CD4-positive, alpha-beta T cell treated with Interleukin-15 for 4 hours (primary cell): ENCODE measurements around the gene PPFIBP1.

Source experiments
- DNase-seq: peaks from one replicate; pipeline ENCODE4 v3.0.0-alpha.2; 2020; ENCODE audit warnings: low spot score

The PPFIBP1 gene

DNA sequence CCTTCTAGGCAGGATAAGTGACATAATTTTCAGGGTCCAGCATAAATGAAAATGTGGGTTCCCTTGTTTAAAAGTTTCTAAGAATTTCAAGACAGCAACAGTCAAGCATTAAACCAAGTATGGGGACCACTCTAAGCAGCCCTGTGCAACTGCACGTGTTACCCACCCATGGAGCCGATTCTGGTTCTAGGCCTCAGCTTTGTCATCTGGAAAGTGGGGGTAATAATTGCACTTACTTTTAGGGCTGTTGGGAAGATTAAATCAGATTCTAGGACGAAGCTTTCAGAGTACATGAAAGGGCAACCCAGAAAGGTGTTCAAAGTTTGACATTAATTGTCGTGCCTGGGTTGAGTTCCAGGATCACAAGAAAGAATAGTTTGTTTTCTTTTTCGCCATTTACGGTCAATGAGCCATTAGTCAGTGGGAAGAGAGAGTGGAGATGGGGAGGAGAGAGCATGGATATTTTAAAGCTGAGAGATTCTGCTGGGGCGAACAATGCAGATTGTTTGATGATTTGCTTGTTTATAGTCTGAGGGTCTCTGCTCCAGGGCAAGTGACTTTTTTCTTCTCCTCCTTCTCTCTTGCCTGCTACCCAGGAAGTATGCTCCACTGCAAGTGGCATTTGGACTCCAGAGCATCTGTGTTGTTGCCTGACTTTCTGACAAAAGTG, 10.7 kb upstream of the PPFIBP1 start:
- DNase-seq, result no peak

DNA sequence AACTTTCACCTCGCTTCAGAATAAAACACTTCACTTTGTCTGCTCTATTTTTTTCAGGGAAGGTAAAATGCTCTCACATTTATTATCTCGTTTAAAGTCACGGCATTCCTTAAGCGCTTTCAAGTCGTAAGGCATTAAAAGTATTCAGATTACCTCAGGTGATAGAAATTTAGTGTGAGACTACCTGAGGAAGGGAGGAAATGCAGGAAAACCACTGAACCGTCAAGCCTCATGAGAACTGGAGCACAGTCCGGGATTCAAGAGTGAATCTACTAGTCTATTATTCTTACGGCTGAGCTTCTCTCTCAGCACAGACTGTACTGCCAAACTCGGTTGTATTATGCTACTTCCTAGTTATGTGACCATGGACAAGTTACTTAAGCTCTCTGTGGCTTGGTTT, 8.3 kb upstream of the PPFIBP1 start:
- DNase-seq, result no peak

DNA sequence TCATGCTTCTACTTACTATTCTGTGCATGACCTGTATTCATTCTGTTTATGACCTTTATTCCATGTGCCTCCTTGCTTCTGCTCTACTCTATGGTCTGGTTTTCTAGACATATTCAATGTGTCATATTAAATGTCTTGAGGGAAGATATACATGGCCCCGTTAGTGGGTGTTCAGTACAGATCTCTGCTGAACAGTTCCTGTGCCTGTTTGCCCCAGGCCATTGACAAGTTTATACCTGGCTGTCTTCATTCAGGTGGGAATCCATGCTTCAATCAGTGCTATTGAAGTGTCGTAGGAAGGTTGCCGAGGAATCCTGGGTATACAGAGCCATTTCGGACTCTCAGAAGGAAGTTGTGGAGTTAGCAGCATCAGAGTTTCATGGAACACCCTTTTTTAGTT, 7.4 kb upstream of the PPFIBP1 start:
- DNase-seq, result no peak

DNA sequence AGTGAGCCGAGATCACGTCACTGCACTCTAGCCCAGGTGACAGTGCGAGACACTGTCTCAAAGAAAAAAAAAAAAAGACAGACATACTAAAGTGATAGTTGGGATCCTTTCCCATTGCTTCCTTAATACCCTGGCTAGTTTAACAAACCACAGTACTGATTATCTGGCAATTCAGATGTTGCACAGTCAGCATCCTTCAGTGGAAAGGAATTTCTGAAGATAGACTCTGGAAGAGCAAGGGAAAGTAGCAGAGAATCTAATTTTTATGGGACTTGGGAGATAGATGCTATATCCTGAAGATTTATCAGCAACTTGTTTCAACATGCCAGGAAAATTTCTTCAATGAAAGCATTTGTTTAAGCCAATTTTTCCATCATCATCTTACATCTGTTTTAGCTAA, 6.5 kb upstream of the PPFIBP1 start:
- DNase-seq, result no peak

DNA sequence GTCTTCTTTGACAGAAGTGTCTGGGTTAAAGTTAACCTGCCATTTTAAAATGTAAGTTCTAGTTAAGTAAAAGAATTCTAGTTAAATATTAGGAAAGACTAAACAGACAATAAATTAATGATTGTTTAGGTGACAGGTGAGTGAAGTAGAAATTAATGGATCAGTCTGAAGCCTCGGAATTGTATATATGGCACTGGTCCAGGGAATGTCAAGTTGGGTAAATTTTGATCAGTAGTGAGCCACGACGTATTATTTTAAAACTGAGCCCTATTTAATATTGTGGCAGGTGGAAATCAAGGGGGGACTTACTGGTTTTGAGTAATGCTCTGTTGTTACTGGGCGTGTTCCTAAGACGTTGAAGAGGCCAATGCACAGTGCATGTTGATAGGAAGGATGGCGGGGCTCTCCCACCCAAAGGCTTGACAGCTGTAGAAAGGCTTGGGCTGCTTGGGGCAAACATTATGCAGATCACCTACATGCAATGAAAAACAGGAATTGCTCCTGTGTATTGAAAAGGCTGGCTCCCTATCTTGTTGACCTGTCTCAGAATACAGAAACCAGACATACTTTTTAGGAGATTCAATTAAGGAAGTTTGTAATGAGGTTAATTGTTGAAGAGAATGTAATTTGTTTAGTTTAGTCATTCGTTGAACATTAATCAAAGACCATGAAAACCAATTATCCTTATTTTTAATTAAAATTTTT, 5.9 kb upstream of the PPFIBP1 start:
- DNase-seq, result no peak

DNA sequence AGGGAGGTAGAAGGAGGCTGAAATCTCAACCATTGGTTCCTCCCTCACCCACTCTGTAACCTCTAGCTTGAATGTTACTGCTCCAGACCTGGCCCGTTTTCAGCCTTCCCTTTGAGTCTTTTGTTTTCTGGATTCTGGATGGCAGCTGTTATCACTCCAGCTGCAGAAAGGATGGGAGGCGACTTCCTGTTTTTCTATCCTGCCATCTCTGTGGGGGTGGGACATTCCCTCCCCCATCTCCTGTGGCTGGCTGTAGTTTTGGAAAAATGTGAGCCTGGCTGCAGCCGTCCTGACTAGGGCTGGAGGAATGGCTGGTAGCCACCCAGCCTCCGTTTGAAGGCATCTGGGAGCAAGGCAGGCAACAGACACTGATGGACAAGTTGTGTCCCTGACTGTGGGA, 2.9 kb upstream of the PPFIBP1 start:
- no peak for DNase-seq

DNA sequence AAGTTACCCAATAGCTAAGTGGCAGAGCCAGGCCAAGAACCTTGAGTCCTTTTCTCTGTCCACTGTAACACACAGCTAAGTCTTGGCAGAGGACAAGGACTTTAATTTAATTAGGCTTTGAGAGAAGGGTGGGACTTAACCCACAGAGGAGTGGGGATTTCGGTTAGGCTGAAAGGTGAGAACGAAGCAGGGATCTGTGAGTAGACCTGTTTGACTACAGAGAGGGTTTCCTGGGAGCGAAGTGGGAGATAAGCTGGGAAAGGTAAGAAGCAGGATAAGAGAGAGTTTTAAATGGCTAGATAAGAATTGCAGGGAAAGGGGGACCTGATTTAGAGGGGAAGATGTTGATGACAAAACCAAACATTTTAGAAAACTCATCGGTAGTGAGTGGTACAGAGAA, 2.0 kb upstream of the PPFIBP1 start:
- DNase-seq, result no peak

DNA sequence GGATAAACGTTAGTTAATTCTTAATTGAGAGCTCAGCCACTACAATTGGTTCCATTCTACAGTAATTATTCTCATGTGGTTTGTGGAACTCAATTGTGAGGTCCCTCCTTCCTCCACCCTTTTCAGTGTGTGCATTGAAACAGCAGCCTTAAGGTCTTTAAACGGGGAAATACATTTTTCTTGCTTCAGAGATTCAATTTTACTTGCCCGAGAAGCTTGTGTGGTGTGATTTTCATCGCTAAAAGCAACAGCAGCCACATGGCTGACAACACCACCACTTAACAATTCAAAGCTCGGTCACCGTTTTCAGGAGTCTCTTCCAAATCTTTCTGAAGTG, 733 bp upstream of the PPFIBP1 start:
- peak; percentile 10 for DNase-seq

DNA sequence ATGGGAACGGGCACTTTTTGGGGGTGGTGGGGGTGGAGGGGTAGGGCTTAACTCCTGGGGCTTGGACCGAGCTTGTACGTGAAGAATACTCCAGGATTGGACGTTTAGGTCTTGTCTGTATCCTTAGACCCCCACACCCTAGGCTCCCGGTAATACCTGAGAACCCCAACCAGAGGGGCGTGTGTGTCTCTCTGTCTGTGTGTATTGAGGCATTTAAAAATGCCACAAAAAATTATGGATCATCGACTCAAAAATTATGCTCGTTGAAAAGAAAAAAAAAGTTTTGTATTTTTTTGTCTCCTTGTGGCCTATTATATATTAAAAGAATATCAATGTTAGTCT, 459 bp downstream of the PPFIBP1 start:
- no peak for DNase-seq

DNA sequence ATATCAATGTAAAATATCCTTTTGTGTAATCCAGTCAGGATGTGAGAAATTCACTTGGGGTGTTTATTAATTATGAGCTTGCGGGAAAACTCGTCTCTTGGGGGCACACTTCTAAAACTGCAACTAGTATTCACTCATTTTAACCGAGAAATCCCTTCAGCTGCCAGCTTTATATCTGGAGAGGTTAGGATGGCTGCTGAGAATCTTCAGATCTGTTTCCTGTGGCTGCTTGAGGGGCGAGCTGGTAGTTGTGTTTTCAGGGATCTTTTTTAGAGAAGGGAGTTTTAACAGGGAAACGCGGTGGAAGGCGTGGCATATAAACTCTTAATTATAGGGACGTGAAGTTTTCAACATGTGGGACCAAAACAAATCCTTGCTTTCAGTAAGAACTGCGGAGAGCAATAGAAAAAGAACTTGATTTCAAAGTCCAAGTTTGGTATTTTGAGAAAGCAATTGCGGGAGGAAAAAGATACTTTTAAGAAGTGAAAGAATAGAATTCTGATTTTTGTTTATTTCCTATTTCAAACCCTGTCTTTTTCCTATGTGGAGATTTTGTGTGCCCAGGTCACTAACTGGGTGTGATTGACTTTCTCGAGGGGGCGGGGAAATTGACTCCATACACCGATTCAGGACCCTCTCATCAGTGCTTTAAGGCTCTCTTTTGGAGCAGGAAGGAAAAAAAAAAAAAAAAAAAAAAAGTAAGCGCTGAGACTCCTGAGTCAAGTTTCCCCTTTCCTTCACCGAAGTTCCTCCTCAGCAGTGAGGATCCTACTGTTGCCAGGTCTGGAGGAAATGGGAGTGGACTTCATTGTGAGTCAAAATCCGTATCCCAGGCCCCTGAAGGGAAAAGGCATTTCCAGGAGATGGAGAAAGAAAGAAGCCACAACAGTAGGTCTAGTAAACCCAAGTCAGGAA, 1.1 kb downstream of the PPFIBP1 start:
- DNase-seq, result no peak

DNA sequence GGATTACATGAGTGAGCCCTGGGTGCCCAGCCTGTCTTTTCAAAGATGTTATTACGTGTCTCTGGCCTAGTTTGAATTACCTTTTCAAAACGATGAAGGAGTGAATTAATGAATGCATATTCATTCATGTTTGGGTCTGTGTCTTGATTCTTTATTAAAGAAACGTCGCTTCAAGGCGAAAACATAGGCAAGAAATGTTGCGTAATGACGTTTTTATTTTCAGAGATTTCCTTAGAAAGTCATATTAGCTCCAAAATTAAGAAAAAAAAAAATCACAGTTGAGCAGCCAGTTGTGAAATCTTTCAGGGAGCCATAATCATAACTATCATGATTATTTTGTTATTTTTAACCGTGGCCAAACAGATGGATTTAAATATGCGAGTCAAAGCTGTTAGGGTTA, 3.5 kb downstream of the PPFIBP1 start:
- no peak for DNase-seq

DNA sequence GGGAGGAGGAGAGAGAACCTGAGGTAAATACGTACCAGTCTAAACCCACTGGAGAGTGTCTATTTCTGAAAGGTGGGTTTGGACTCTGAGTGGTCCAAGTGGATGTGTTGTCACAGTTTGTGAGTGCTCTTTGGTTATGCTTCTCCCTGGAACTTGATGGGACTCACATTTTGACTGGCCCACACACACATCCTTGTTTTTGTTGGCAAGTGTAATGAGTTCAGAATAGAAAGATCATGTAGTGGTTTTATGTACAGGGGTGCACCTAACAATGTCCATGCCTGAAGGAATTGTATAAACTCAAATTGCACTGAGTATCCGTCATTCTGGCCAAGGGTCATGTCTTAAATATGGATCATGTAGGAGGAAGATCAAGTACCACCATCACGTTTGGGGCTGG, 4.8 kb downstream of the PPFIBP1 start:
- DNase-seq, result no peak

DNA sequence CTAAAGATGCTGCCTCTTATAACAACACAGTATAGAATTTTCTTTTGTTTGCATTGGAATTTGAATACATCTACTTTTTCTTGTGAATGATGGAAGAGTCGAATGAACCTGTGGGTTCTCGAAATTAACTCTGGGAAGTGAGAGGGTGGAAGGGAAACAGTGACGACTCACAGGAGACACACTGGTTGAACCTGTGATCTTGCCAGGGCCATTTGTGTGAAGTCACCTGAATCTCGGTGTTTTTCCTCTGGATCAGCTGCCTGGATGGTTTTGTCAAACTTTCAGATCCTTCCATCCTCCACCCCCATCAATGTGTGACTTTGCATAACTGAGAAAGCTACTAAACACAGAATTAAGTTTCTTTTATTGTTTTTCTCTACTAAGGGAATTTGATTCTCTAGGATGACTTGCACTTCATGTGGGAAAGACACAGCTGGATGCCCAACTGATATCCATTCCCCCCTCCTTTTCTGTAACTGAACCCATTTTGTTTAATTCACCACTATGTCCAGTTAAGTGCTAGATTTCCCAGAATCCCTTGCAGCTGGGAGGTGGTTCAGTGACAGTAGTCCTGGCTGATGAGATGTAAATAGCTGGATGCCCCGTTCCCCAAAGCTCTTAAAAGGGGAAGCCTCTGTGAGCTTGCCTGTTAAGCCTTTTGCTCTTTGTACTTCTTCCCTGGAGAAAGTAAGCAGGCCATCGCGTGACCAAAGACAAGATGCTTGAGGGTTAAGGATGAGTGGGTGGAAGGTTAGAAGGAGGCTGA, 6.3 kb downstream of the PPFIBP1 start:
- DNase-seq, result no peak

DNA sequence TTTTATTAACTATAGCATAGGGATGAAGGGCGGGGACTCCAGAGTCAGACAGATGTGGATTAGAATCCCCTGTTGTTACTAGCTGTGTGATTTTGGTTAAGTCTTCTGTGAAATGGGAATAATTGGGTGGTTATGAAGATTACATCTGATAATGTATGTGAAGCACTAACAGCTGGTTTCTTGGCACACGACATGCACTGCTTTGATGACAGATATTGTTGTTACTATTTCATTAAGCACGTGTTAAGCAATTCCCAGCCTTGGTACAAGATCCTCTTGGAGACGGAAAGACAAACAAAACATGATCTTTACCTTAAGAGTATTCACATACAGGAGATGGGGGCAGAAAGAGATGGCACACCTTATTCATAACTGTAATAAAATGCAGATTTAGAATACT, 7.9 kb downstream of the PPFIBP1 start:
- DNase-seq, result no peak

DNA sequence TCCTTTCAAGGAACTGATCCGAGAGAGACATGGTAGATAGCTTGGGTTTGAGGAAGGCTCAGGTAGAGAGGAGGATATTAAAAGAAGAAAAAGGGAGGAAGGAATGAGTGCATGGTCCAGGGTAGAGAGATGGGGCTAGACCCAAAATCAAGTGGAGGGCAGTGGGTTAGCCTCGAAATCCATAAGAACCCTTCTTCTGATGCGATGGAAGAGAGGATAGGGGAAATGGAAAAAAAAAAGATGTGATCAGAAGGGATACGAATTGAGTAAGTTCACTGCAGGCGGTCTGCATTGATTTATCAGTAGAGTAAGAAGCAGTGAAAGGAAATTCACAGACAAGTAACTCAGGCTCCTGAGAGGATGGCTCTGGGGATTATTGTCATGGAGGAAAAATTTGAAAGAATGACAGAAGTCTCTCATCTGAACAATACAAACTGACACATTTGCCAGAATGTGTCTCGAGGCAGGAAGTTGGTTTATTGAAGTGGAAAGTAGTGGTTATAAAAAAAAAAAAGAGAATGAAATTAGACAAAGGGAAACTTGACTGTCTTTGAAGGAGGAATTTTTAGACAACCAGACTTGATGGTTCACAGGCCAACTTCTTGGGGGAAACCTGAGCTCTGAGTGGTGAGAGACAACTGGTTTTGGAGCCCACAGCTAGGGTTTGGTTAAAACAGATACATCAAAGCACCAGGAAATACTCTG, 10.2 kb downstream of the PPFIBP1 start:
- no peak for DNase-seq

DNA sequence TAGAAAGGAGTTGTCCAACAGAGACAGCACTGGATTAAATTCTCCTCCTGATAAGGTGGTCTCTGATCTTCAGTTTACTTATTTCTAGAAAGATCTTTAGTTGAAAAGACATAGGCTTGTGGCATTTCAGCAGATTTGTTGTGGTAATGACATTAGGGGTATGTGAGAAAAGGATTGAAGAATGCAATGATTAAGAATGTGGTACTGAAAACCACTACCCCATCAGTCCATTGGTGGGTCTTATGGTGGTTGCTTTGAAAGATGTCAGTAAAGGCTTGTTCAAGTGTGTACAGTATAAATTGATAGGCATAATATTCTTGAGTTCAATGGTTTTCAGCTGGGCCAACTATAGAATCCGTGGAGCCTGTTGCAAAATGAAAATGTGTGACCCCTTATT, 10.8 kb downstream of the PPFIBP1 start:
- no peak for DNase-seq

DNA sequence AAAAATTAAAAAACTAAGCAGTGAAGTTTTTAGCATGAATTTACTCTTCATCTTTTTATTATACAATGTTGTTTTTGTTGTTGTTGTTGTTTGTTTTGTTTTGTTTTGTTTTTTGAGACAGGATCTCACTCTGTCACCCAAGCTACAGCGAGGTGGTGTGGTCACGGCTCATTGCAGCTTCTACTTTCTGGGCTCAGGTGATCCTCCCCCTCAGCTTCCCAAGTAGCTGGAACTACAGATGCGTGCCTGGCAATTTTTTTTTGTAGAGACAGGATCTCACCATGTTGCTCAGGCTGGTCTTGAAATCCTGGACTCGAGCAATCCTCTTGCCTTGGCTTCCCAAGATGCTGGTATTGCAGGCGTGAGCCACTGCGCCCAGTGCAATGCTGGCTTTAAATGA, 11.3 kb downstream of the PPFIBP1 start:
- no peak for DNase-seq

DNA sequence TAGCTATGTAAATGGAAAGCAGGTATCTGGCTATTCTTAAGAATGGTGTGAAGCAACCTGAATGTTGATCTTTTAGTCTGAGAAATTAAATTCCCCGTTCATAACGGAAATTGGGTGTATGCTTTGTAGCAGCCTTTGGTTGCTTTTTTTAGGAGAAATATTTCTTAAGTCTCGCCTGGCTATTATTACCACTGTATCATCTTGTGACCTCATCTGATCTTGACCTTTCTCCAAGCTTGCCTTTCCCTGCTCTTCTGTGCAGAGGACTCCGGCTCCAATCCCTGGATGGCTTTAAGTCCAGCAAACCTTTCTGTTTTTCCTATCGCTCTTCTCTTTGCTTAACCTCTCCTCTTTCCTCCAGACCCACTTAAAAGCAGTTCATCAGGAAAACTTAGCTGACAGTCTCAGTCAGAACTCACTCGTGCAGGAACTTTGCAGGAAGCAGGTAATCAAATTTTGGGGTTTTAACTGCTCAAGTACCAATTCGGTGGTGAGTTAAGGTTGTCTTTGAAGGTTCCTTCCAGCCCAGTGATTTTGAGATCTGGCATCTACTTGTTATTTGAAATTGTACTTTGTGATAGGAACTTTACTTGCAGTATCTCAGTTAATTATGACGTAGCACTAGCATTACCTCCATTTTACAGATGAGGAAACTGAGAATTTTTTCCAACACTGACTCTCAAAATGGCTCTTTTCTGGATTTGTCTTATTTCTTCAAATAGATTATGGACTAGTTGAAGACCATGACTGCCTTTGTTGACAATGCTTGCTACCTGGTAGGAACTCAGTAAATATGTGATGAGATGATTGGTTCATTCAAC, 14.1 kb downstream of the PPFIBP1 start:
- no peak for DNase-seq

DNA sequence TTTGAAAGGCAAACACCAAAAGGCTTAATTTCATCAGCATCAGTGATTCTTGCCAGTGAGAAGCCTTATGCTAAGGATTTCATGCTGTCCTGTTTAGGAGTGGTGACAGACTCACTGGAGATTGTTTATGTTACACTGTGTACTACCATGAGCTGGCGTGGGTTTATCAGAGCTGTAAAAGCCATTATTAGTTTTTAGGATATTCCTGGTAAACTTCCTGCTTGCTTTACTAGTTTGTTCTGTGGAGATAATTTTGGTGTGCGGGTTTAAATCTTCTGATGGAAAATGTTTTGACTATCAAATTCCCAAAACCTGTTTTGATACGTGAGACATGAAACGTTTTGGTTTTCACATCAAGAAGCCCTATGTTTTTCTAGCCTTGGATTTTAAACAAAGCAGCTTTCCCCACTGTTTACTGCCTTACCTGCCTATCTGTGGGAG, 15.2 kb downstream of the PPFIBP1 start:
- no peak for DNase-seq

DNA sequence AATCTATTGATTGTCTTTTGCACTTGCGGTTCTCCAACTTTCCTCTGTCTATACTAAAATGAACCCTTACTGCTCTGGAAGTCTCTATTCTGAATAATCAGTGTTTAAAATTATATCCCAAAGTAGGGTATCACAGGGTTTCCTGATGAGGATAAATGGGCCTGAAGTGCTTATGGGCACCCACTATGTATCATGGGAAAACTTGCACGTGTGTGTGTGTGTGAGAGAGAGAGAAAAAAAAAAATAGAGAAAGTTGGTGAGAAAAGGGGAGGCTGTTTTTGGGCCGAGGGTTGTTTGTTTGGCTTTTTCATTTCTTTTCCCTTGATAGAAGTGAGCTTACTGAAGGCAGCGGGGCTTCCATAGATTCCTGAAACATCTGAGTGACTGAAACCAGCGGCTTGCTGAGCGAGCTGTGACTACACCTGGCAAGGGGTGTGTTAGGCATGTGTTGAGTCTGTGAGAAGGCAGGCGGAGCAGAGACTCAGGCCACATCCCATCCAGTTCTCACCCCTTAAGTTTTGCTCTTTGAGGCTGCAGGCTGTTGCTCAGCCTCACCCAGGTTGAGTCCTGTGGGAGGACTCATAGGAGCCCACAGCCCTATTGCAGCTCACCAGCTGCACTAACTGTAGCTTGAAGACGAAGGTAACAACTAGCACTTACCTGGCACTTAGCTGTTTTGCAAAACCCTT, 17.2 kb downstream of the PPFIBP1 start:
- no peak for DNase-seq
